ENCODE data around the gene VPS51.

VPS51 gene

GRCh38 chr11:65095974-65096806, at the start of gene VPS51:
Gene VPS51 (plus strand): TSS chr11:65096214. CDS start chr11:65096251, 37 bp downstream.
- no peak for FAIRE-seq

DNA sequence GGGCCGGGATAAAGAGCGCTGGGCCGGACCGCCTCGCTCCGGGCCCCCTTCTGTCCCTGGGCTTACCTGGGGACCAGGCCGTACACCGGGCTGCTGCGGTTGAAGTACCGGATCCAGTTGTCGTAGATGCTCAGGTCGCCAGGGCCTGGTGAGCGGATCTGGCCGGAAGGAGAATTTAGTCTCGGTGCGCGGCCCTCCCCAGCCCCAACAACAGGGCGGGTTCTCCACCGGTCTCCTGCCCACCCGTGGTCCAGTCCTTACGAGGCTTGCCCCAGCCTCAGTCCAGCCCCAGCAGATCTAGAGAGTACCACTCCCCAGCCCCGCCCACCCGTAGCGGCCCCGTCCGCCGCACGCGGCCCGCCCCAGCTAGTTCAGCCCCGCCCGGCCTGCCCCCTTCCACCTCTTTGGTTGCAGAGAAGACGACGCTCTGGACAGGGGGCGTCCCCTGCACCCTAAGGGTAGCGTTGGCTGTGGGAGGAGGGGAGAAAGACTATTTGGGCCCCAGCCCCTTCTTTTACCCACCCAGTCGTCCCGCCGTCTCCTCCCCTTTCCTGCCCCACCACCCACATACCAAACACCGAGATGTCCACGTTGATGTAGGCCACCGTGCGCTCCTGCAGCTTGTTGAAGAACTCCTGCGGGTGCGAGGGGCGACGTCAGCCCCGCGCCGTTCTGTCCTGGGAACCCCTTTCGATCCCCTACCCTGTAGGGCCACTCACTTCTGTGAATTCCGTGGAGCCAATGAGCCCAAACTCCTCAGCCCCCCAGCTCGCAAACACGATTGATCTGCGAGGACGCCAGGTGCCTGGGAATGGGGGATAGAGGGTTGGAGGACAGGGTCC, 48.2 kb upstream of the VPS51 start:
- FAIRE-seq, result no peak

- FAIRE-seq, result no peak
These were observed 44.6 kb upstream of the VPS51 start for GRCh38 chr11:65051398-65051858.

GRCh38 chr11:65053827-65054508, 42.0 kb upstream of the VPS51 start:
- no peak for FAIRE-seq

DNA sequence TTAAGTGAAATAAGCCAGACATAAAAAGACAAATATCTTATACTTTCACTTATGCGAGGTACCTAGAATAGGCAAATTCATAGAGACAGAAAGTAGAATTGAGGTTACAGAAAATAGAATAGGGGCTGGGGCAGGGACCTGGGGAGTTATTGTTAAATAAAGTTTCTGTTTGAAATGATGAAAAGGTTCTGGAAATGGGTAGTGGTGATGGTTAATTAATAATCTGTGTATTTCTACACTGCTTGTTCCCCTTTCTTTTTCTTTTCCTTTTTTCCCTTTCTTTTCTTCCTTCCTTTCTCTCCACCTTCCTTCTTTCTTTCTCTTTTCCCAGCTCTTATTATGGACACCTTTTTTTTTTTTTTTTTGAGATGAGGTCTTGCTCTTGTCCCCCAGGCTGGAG, 40.5 kb upstream of the VPS51 start:
- no peak for FAIRE-seq

DNA sequence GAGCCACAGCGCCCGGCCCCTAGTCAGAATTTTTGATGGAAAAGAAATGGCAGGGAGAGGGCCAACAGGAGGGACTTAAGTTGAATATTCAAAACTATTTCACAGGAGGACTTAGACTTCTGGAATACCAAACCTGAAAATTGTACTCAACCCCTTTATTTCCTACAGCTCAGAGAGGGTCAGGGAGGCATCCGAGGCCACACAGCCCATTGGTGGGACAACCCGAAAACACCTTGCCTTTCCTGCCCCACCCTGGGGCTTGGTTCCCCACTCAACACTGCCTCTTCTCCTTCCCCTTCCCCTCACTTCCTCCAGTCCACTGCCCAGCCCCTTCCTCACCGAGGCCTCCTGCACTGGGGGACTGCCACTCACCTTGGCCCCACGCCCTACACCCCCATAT, 39.0 kb upstream of the VPS51 start:
- FAIRE-seq, result no peak

- FAIRE-seq, result no peak
These were observed 38.5 kb upstream of the VPS51 start for GRCh38 chr11:65057526-65057925.

DNA sequence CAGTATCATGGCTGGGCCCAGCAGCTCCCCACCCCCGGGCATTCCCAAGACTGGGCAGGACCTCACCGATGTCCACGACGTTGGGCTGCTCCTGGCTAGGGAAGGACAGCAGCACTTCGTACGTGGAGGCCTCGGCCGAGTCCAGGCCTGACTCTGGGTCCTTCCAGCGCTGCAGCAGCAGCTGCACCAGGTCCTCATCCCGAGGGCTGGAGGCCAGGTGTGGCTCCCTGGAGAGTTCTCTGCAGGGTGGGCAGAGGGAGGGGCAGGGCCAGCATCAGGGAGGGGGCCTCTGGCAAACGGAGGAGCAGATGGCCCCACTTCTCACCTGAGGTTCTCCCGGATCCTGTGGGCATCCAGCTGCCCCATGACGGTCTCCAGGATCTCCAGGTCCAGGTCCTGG, 38.0 kb upstream of the VPS51 start:
- no peak for FAIRE-seq

DNA sequence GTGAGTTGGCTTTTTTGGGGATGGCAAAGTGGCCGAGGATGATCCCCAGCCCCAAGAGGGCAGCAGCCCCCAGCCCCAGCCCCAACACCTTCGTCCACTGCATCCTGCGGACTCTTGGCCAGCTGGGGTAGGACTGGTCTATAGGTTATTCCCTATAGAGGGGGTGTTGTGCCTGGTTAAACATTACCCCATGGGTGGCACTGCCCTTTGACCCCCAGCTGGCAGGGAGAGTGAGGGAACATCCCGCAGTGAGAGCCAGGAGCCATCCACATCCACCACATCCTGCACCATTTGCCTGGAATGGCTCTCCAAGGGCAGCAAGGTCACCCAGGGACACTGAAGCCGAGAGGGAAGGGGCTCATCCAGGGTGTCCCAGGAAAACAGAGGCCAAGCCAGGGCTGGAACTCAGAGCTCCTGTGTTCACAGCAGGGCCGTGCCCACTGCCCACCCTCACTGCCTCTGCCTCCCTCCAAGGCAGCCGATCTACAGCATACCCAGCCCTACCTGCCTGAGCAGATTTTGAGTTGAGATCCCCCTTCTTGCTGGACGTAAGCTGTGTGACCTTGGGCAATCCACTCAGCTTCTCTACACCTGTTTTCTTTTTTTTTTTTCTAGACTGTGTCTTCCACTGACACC, 37.5 kb upstream of the VPS51 start, which contains the start of gene NAALADL1:
TSS of gene NAALADL1 (minus strand) at position 135 of the 636 bp plus-strand sequence. CDS start at position 103, 32 bp downstream.
- FAIRE-seq, result no peak

GRCh38 chr11:65059523-65059922, 36.5 kb upstream of the VPS51 start:
- no peak for FAIRE-seq

- FAIRE-seq, result no peak
These were observed 35.8 kb upstream of the VPS51 start for GRCh38 chr11:65059959-65060824.

GRCh38 chr11:65060913-65061408, 35.1 kb upstream of the VPS51 start:
- FAIRE-seq, result no peak

DNA sequence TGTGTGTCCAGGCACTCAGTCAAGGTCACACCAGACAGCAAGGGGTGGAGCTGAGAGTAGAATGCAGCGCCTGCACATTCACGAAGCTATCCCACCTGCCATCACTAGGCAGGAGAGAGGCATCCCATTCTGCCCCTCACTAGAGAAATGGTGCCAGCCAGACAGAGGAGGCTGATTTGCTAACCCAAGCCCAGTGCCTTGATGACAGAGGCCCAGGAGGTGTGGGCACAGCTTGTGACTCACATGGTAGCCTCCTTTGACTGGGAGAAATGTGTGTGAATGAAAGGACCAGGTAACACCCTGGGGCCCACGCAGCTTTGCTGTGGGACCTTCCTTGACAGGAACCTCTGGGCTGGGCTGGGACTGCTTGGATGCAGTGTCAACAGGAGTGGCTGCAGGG, 32.5 kb upstream of the VPS51 start:
- FAIRE-seq, result no peak

DNA sequence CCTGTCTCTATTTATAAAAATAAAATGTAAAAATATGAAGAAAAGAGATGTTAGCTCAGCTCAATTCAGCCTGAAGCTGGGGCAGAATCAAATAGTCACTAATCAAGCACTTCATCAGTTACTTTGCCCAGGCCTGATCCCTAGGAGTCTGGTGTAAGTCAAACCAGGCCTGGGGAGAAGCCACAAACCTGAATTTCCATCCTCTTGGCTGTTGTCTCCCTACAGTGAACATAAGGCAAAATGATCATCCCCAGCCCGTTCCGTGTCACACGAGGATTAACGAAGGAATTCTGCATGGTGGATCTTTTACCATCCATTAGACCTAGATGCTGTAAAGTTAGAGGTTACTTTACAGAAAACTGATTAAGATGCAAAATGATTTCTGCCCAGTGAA, 31.2 kb upstream of the VPS51 start:
- FAIRE-seq, result no peak

- no peak for FAIRE-seq
These were observed 30.2 kb upstream of the VPS51 start for GRCh38 chr11:65065851-65066250.

DNA sequence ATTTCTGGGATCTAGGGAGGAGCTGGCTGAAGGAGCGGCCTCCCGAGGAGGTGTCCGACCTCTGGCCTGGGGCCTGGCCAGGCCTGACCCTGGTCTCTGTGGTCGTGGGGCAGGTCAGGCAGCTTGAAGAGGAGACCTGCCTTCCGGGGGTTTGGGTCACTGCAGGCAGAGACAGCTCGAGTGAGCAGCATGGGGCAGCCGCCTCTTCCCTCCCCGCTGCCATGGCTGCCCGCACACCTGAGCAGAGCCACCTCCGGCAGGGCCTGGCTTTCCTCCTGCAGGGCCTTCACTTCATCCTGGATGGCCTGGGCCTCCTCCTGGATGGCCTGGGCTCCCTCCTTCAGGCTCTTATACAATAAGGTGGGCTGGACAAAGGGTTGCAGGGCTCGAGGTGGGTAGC, 29.7 kb upstream of the VPS51 start:
- no peak for FAIRE-seq

DNA sequence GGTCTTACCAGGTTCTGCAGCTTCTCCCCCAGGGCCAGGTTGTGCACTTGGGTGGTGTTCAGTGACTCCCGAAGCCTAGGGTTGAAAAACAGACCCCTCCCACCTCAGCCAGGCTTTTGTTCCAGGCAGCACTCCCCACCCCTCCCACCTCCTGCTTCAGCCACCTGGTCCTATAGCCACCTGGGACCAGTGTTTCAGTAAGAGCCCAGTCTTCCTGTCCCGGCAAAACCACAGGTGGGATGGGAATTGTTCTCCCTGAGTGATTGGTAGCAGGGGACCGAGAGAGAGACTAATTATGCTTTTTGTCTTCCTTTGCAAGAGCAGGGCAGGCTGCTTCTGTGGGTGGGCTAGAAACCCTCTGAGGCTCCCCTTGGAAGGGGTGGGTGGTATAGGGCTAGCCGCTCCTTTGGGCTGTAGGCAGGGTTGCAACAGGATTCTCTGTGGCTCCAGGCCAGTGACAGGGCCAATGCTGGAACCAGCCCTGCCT, 29.2 kb upstream of the VPS51 start:
- no peak for FAIRE-seq

GRCh38 chr11:65067446-65067845, 28.6 kb upstream of the VPS51 start:
- no peak for FAIRE-seq

DNA sequence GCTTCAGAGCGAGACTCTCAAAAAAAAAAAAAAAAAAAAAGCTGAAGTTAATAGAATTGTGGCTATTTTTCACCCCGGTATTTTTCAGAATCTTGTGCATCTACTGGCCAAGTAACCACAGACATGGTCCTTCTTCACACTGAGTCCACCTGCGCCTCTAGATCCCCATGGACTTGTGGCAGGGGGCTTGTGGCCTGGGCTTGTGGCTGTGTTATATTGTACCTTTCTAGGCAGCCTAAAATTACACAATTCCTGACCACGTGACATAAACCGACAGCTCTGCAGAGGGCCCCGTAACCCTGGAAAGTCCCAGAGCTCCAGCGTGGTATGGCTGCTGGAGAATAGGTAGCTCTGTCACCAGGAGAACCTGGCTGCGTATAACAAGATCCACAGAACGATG, 26.8 kb upstream of the VPS51 start:
- FAIRE-seq, result no peak

- no peak for FAIRE-seq
These were observed 23.9 kb upstream of the VPS51 start for GRCh38 chr11:65071907-65072630.

GRCh38 chr11:65072631-65072966, 23.4 kb upstream of the VPS51 start:
- FAIRE-seq, result no peak
